ENCODE results near the gene STKLD1. TPM values are rescaled to one million over a fixed set of nuclear protein-coding genes. Genes with fewer than 3 reads are reported as not detected.

STKLD1 gene
- total RNA-seq, 4 donors from 2014 or later, result 0.44 to 0.68 TPM; not detected in 2

DNA sequence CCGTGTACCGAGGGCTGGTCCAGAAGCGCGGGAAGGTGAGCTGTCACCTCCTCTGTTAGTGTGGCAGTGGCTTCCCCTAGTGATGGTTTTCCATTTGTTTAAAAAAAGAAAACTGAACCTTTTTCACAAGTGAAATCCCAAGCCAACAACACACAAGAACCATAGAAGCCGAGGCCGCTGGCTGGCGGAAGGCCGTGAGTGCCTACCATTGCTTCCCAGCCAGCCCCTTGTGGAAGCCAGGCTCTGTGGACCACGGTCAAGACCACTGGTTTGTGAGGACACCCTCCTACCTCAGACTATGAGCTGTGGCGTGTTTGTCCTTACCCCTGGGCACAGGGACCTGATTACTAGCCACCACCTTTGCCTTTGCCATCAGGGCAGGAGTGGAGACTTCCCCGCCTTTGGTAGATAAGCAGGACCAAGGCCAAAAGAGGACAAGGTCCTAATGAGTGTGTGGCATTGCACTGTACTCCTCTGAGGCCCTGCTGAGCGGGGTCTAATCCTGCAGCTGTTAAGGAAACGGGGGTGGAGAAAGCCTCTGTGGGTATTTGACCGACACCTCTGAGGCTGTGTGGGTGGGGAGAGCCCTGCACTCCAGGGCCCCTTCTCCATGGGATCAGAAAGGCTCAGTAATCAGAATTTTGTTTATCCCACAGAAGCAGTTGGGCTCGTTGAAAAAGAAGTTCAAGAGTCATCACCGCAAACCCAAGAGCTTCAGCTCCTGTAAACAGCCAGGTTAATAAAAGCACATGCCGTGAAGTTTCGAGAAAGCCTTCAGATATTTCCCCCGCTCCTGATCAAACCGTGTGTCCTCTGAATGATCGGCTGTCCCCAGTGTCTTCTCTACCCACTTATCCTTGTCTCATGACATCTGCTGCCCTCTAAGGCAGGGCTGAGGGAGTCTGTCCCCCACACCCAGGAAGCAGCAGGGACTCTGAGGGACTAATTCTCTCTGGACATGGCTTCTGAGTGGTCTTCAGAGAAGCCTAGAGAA is 15.5 kb upstream of the STKLD1 start:
- TF ChIP-seq, protein P1, sequence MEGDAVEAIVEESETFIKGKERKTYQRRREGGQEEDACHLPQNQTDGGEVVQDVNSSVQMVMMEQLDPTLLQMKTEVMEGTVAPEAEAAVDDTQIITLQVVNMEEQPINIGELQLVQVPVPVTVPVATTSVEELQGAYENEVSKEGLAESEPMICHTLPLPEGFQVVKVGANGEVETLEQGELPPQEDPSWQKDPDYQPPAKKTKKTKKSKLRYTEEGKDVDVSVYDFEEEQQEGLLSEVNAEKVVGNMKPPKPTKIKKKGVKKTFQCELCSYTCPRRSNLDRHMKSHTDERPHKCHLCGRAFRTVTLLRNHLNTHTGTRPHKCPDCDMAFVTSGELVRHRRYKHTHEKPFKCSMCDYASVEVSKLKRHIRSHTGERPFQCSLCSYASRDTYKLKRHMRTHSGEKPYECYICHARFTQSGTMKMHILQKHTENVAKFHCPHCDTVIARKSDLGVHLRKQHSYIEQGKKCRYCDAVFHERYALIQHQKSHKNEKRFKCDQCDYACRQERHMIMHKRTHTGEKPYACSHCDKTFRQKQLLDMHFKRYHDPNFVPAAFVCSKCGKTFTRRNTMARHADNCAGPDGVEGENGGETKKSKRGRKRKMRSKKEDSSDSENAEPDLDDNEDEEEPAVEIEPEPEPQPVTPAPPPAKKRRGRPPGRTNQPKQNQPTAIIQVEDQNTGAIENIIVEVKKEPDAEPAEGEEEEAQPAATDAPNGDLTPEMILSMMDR (IDR thresholded peaks at IDR 0.05; ENCODE audit: low read depth), result no peak

DNA sequence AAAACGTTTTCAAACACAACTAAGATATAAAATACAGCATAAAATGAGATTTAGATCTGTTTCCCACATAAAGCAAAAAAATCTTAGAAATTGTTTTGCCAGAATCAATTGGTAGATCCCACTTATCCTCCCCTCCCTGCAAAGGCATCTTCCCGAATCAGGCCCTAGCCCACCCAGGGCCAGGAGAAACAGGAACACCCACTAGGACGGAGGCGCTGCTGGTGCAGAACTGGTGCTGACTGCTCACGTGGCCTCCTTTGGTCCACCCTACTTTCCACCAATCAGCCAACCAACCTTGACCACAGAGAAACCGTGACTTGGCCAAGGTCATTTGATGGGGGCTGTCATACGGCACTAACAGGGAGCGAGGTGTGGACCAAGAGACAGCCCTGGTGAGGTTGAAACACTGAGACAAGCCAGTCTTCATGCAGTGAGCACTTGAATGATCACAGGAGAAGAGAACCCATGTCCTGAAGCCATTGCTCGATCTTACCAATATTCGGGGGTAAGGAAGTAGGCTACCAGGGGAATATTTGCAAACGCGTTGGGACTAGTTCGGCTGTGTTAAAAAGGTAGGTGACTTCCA is 14.6 kb upstream of the STKLD1 start:
- TF ChIP-seq, protein P1 (IDR thresholded peaks at IDR 0.05; ENCODE audit: low read depth), result no peak

DNA sequence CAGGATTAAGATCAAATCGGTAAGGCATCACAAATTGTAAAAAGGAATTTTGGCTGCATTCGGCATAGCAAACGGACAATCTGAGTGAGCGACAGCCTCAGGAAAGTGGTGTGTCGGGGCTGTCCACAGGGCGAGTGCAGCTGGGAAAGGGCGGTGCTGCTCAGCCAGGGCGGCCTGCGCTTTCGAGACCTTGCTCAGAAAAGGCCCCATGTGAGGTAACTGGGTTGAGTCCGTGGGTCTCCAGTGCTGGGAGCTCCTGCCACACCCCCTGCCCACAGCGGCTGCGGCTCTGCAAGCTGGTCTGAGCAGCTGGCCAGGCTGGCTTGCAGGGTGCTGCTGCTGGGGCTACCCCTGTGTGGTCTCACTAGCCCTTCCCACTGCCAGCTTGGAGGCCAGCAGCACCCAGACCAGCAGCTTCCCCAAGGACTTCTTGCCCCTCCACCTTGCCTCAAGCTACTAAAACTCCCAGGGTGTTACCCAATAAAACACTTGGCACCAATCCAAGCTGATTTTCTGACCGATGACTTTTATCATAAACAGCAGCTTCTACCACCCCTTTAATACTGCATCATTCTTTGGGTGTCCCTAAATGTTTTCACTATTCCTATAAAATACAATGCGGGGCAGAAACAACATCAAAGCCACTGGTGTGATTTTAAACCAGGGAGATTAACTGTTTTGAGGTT is 13.7 kb upstream of the STKLD1 start:
- TF ChIP-seq, protein P1 (IDR thresholded peaks at IDR 0.05; ENCODE audit: low read depth), result no peak

DNA sequence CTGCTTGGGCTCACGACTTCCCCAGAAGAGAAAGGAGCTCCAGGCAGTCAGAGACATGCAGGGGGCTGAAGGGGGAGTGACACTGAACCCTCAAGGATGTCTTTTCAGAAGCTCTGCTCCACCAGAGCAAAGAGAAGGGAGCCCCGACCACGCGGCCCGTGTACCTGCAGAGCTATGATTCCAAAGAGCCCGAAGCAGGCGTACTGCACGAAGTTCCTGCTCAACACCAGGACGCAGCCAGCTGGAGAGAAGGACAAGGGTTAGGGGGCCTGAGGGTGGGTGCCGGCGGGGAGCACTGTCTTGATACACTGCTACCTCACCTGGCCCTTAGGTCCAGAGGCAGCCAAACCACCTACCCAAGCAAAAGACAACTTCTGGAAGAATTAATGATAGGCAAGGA is 9.7 kb upstream of the STKLD1 start:
- TF ChIP-seq, protein P1 (IDR thresholded peaks at IDR 0.05; ENCODE audit: low read depth), result no peak

DNA sequence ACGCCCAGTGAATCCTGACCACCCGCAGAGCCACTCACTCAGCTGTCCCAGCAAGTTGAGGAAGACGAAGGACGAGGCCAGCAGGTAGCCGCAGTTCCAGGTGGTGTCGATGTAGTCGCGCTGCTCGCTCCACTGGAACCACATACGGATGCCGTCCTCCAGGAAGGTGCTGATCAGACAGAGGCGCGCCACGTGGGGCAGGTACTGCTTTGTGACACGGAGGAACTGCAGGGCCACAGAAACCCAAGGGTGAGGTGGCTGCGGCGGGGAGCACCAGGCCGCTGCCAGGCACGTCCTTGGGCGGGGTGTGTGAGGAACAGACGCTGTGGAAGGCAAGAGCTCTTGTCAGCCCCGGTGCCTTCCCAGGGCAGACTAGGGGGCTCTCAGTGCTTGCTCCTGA is 8.9 kb upstream of the STKLD1 start:
- TF ChIP-seq, protein P1 (IDR thresholded peaks at IDR 0.05; ENCODE audit: low read depth), result no peak

DNA sequence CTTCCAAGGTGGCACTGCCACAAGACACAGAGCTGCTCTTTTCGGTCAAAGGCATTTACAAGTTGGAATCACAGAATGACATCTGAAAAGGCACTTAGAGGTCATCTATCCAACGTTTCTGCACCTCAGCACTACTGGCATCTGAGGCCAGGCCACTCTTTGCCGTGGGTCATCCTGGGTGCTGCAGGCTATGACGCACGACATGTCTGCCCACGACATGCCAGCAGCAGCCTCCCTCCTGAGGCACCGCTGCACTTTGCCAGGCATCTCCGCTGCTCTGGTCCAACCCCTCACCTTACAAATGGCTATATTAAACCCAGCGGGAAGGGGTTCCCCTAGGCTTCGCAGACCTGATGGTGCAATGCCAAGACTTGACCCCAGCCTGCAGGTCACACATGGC is 8.4 kb upstream of the STKLD1 start:
- TF ChIP-seq, protein P1 (IDR thresholded peaks at IDR 0.05; ENCODE audit: low read depth), result no peak
